ENCODE results near the gene IFNL3.

- TF ChIP-seq, protein P1, sequence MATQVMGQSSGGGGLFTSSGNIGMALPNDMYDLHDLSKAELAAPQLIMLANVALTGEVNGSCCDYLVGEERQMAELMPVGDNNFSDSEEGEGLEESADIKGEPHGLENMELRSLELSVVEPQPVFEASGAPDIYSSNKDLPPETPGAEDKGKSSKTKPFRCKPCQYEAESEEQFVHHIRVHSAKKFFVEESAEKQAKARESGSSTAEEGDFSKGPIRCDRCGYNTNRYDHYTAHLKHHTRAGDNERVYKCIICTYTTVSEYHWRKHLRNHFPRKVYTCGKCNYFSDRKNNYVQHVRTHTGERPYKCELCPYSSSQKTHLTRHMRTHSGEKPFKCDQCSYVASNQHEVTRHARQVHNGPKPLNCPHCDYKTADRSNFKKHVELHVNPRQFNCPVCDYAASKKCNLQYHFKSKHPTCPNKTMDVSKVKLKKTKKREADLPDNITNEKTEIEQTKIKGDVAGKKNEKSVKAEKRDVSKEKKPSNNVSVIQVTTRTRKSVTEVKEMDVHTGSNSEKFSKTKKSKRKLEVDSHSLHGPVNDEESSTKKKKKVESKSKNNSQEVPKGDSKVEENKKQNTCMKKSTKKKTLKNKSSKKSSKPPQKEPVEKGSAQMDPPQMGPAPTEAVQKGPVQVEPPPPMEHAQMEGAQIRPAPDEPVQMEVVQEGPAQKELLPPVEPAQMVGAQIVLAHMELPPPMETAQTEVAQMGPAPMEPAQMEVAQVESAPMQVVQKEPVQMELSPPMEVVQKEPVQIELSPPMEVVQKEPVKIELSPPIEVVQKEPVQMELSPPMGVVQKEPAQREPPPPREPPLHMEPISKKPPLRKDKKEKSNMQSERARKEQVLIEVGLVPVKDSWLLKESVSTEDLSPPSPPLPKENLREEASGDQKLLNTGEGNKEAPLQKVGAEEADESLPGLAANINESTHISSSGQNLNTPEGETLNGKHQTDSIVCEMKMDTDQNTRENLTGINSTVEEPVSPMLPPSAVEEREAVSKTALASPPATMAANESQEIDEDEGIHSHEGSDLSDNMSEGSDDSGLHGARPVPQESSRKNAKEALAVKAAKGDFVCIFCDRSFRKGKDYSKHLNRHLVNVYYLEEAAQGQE (IDR thresholded peaks at IDR 0.05; ENCODE audit: insufficient read depth in 1 of 2, low read depth in 2 of 2, low read length in 2 of 2) = no peak
- TF ChIP-seq POLR2AphosphoS5 (IDR thresholded peaks at IDR 0.05; ENCODE audit: low read depth, low read length) (no peak), SIN3A (IDR thresholded peaks at IDR 0.05; ENCODE audit: borderline replicate concordance, insufficient read depth, low read length) (no peak), TAF1 (IDR thresholded peaks at IDR 0.05; ENCODE audit: borderline replicate concordance, insufficient read depth, low read length) (no peak)
Observed at GRCh38 chr19:39240421-39240820, 4.4 kb downstream of the IFNL3 start.

Measured in PFSK-1 (cell line).